Muscle of leg (tissue), 11 donors: Measurements from ENCODE around the gene ALG1L2. TPM values are rescaled to one million over a fixed set of nuclear protein-coding genes. Genes with fewer than 3 reads are reported as not detected.
"Not testable (repeated sequence)": the region's sequence is repeated elsewhere in the genome, so short reads cannot be mapped to it uniquely, and the experiment has no call there.

Experiments
- DNase-seq: peaks from one replicate; pipeline ENCODE4 v3.0.0; 2013
- H3K27ac ChIP-seq: one replicate; pipeline ENCODE4 v1.5.1; 2013; ENCODE audit warnings: mild to moderate bottlenecking, low read length, control low read depth
- H3K27me3 ChIP-seq: one replicate; pipeline ENCODE4 v1.6.1; 2013; ENCODE audit warnings: low read length; ENCODE audit not compliant: control insufficient read depth, insufficient read depth
- H3K36me3 ChIP-seq: one replicate; pipeline ENCODE4 v1.6.1; 2013; ENCODE audit warnings: low read length; ENCODE audit not compliant: control insufficient read depth, insufficient read depth
- H3K4me1 ChIP-seq: one replicate; pipeline ENCODE4 v1.6.1; 2013; ENCODE audit warnings: low read length; ENCODE audit not compliant: control insufficient read depth, insufficient read depth
- H3K4me3 ChIP-seq: one replicate; pipeline ENCODE4 v1.5.1; 2013; ENCODE audit warnings: low read length, control low read depth
- H3K9me3 ChIP-seq: replicated peaks from 2 replicates; pipeline ENCODE4 v1.6.1; 2013; ENCODE audit warnings: low read depth, low read length; ENCODE audit not compliant: control insufficient read depth
- WGBS: methylation state at CpG from one replicate; pipeline ENCODE4 v1.1.5; 2013; ENCODE audit warnings: missing lambda C conversion rate; ENCODE audit not compliant: insufficient coverage; 5-methylcytosine and 5-hydroxymethylcytosine counted together
- polyA plus RNA-seq, 8 donors: library from polyadenylated mRNA; unstranded; fragments of 120-200 nt; gene quantifications; one replicate each; pipeline versions ENCODE4 v1.2.1 to v1.2.3, GENCODE V29; 2013; ENCODE audit warnings: inconsistent platforms in 1 of 8, low replicate concordance in 1 of 8; ENCODE audit not compliant: insufficient read length in 8 of 8, insufficient read depth in 1 of 8
- total RNA-seq: library from RNA; stranded (reverse); fragments of 120-200 nt; gene quantifications from one replicate; pipeline ENCODE4 v1.2.4, GENCODE V29; 2013

The ALG1L2 gene
- total and polyA plus RNA-seq, 9 donors = 0.40 to 2.6 (median 1.2) TPM

DNA sequence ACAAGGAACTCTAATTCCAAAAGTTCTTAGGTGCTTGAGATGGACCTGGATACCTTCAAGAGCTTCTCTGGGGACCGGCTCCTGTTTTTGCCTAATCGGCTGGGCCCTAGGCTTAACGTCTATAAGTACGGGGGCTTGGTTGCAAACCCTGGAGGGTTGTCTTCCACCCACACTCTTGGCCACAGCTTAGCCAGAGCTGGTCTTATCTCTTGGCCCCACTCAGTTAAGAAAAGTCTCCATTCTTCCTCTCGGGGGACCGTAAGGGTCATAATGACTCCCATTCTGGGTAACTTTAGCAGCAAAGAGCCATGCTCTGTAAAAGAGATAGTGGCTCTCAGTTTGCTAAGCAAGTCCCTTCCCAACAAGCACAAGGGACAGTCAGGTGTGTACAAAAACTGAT is 64.8 kb downstream of the ALG1L2 start:
- H3K4me3 ChIP-seq, H3K4me1 ChIP-seq, H3K36me3 ChIP-seq, DNase-seq, H3K27me3 ChIP-seq, H3K27ac ChIP-seq, H3K9me3 ChIP-seq: not testable (repeated sequence)
- WGBS = 80% methylated on average over 1 of the region's 6 CpGs

Other genes with a start within 250 kb of the ALG1L2 start
- gene TMCC1, start 188.1 kb upstream of the ALG1L2 start, total RNA-seq = 33.0 TPM
- gene TMCC1, start 188.1 kb upstream of the ALG1L2 start, polyA plus RNA-seq = 10 to 100 TPM; 26.8 to 37.8 (median 30.8) TPM
- 0.13 TPM for gene TRH, start 107.1 kb upstream of the ALG1L2 start, total RNA-seq
- gene TRH, start 107.1 kb upstream of the ALG1L2 start, polyA plus RNA-seq = under 1 TPM; 0.18 to 0.53 (median 0.32) TPM